NCI-H1105 treated with DMSO at 0.1 percent for 48 hours (cell line): ENCODE measurements around the gene SAMMSON.

Experiments
- DNase-seq: peaks from one replicate; lab custom pipeline; 2025; lab: John Stamatoyannopoulos, UW

SAMMSON gene

DNA sequence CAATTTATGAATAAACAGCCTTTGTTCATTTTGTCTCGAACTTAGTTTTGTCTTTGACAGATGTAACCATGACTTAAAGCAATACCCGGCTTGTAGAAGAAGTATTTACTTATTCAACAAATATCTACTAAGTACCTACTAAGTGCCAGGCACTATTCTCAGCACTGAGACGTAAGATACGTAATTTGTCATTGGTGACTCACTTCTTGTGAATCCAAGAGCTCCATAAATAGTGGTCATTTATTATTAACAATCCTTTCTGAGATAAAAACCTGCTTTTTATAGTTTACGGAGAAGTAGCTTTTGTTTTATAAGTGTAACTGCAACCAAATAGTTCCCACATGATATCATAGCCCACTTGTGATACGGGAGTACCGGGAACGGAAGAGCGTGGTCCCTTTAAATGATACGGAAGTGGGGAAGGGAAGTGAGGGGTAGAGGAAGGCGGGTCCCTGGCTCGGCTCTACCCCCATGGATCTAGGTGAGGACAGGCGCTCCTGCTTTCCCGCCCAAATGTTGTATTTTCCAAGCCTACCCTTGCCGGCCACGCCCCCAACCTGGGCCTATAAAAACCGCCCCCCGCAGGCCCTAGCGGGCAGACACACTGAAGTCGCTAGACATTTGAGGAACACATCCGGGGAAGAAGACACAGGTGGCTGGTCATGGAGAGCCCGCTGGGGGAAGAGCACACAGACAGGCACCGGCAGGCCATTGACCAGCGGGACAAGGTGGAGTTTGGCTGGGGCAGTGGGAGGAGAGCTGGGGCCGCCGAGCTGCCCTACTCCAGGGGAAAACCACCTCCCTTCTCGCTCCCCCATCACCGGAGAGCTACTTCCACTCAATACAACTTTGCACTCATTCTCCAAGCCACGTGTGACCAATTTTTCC, at the start of gene SAMMSON:
SAMMSON (plus strand) TSS at position 594 of the 888 bp plus-strand sequence.
- DNase-seq, result no peak

DNA sequence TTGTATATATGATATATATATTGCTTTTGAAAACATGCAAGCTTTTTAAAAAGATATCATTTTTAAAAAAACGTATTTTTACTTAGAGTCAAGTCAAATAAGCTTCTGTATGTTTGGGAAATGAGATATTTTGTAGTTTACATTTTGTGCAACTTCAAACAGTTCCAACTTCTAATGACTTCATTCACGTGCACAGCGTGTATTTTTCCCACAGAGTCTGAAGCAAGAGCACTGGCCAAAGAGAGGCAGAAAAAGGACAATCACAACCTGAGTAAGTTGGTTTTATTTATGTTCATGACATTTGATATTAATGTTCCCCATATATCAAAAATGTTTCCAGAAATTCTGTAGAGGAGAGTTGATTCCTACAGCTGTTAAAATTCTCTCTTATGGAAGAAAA, 47.9 kb upstream of the SAMMSON start:
- no peak for DNase-seq

DNA sequence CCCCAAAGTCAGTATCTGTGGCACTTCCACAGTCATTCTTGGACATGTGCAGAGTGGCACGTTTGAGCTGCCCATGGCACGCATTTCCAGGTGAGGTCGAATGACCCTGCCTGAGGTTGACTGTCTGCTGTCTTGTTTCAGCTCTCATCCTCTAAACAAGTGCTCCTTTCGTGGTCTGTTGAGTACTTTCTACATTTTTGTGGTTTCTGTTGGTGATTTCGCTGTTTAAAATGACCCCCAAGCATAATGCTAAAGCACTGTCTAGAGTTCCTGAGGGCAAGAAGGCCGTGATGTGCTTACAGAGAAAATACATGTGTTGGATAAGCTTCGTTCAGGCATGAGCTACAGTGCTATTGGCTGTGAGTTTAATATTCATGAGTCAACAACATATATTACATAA, 40.0 kb upstream of the SAMMSON start:
- no peak for DNase-seq

- no peak for DNase-seq
These were observed 37.7 kb upstream of the SAMMSON start for GRCh38 chr3:69961706-69962439.

- DNase-seq, result no peak
These were observed 35.9 kb upstream of the SAMMSON start for GRCh38 chr3:69963643-69964042.

- DNase-seq, result no peak
These were observed 32.4 kb upstream of the SAMMSON start for GRCh38 chr3:69967156-69967555.

DNA sequence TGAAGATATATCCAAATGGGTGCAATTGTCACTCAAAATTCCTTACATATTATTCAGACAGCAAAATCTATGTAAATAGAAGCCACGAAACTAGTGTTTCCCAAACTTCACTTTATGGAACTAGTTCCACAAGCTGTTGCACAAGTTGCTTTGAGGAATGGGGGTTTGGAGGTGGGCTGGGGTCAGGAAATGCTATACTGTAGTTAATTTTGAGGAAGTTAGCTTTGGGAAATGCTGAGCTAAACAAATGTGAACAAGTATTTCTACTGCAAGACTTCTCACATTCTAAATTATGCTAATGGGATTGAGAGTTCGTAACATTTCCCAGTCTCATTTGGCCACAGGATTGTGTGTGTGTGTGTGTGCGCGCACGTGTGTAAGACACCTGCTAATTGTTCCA, 28.7 kb upstream of the SAMMSON start:
- DNase-seq, result no peak

GRCh38 chr3:69972672-69973071, 26.9 kb upstream of the SAMMSON start:
- no peak for DNase-seq

DNA sequence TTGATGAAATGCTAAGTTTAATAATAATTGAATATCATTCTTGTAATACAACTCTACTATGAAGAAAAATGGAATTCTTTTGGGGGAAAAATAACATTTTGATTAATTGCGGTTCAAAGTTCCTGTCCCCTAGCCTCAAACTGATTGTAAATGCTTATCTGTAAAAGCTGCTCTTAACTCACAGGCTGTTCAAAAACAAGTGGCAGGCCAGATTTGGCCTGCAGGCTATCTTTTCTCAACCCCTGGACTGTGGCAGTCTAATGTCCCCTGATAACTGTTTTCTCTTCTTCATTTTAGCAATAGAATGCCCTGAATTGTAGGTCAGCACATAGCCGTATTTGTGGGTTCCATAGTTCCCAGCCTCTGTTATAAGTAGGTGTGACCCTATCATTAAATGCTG, 23.5 kb upstream of the SAMMSON start:
- DNase-seq, result no peak

- DNase-seq, result no peak
These were observed 15.8 kb upstream of the SAMMSON start for GRCh38 chr3:69983546-69984265.

DNA sequence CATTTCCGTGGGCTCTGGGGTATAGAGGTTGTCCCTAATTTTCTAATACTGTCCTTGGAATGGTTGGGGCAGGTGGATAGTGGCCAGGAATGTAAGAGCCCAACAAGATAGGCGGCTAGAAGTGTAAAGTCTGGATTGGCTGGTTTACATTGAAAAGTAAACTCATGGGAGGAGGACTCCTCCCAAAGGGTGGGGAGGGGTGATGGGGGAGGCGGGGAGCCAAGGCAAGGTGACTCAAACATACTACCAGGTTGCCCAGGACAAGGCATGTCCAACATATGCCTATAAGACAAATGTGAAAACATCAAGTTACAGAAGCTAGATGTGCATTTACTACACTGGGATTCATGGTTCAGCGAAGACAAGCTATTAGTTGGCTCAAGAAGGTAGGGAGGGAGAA, 14.3 kb upstream of the SAMMSON start:
- no peak for DNase-seq

DNA sequence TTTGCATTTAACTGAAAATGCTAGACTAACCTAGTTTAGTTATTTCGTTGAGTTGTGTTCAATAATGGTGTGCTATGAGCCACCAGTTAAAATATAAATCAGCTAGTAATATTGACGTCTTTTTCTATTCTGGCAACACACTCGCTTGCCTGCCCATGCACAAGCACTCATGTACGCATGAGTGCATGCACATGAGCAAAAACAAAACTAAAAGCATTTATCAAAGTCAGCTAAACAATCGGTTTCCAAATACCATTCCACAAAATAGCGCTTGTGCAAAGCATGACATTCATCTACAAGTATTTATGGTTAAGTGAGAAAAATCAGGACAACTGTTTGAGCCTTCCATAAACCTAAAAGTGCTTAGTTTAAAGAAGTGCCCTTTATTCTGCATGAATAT, 13.1 kb upstream of the SAMMSON start:
- DNase-seq, result no peak

- DNase-seq, result no peak
These were observed 11.7 kb upstream of the SAMMSON start for GRCh38 chr3:69987833-69988232.

DNA sequence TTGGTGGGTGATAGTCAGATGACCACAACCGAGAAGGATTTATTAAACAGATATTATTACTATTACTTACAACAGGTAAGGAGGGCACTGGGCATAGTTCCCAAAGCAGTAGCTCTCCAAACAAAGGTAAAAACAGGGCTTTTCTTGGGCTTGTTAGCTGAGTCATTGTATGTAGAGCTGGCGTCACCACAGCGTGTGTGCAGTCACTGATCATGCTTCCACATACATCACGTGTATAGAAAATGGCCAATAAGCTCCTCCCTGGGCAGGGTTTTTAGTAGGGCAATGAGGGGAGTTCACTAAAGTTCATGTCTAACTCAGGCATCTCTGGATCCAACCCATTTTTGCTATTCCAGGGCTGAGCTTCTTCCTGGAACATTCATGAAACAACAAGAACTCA, 5.8 kb upstream of the SAMMSON start:
- no peak for DNase-seq

DNA sequence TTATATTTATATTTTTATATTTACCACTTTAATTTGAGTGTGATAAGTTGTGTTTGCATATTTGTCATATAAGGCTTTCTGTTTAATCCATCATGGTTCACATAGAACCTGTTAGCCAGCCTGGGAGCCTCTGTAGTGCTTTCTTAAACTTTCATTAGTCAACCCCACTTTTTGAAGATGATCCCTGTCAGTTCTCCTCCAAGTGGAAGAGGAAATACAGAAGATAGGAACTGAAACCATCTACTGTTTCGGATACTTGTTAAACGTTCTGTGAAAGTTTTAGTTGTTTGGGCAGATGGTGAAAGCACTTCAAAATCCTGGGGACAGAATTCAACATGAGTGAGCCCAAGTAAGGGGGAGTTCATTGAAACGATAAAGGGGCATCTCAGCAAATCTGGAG, 4.6 kb upstream of the SAMMSON start:
- no peak for DNase-seq

GRCh38 chr3:69997631-69998307, 1.8 kb upstream of the SAMMSON start:
- peak; percentile 44 for DNase-seq

- no peak for DNase-seq
These were observed 784 bp upstream of the SAMMSON start for GRCh38 chr3:69998759-69999139.

- DNase-seq, result no peak
These were observed 486 bp downstream of the SAMMSON start for GRCh38 chr3:70000028-70000410.

DNA sequence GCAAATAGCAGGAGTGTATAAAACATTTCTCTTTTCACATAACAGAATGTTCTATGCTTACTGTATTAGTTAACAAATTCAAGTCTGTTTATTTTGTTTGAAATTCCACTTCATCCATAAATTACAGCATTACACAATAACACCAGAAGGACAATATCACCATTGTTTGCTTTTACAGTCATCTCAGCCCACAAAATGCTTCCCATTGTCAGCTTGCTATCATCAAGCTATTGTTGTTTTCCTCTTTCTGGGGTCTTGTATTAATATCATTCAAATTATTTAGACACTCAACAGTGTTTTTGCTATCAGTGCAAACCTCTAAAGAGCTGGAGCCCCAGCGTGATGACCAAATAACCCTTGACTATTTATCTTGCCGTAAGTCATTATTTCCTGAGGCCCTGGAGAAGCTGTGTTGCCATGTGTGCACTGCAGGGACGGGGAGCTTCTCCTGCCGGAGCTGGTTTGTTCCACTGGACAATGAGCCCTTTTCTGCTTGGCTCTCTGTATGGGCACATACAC, 1.1 kb downstream of the SAMMSON start:
- no peak for DNase-seq

GRCh38 chr3:70003119-70003518, 3.6 kb downstream of the SAMMSON start:
- DNase-seq, result no peak

GRCh38 chr3:70006089-70006488, 6.6 kb downstream of the SAMMSON start:
- DNase-seq, result no peak

DNA sequence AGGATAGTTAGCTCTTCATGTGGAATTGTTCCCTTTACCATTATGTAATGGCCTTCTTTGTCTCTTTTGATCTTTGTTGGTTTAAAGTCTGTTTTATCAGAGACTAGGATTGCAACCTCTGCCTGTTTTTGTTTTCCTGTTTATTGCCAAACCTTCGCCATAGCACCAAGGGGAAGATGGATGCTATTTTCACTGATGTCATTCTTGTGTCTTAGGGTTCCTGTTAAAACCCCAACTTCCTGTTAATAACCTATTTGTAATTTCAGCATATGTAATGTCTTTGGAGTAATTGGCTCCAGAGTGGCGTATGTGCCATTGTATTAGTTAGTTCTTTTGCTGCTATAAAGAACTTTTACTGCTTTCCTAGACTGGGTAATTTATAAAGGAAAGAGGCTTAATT, 10.8 kb downstream of the SAMMSON start:
- no peak for DNase-seq
